ENCODE results near the gene ETFA. TPM values are rescaled to one million over a fixed set of nuclear protein-coding genes. Genes with fewer than 3 reads are reported as not detected.

Gene ETFA
- total and polyA plus RNA-seq, 9 of the 15 experiments (the other 6 are each of a cell fraction or from before 2014, with no cell fraction given): 130 to 543 (median 232) TPM

GRCh38 chr15:76335307-76336253 is 24.3 kb upstream of the ETFA start (continued):
- TF ChIP-seq ZBTB40 (IDR thresholded peaks at IDR 0.05) (peak; percentile 92), ZBTB40 (CRISPR knock-in tag; IDR thresholded peaks at IDR 0.05) (no peak), KDM5B (IDR thresholded peaks at IDR 0.05; ENCODE audit: insufficient replicate concordance, low read depth, low read length) (peak; percentile 58), FOXK2 (conservative IDR thresholded peaks at IDR 0.05 in 1 of 2, IDR thresholded peaks at IDR 0.05 in 1 of 2; ENCODE audit: low read depth in 2 of 2) (peak; percentile 72 to 78), FOXK1 (CRISPR knock-in tag; IDR thresholded peaks at IDR 0.05; ENCODE audit: borderline replicate concordance) (0 out of 2 replicates have a peak, but pooled peaks have one; percentile 8), HDAC1 (IDR thresholded peaks at IDR 0.05) (peak in 1 of 2 experiments; percentile 48; a peak in 1 of 4 replicates), SMARCA5 (IDR thresholded peaks at IDR 0.05) (peak; percentile 56; the same call in 1 of the 2 replicates), ZBTB12 (CRISPR knock-in tag; IDR thresholded peaks at IDR 0.05) (no peak), DPF2 (IDR thresholded peaks at IDR 0.05) (peak; percentile 52; the same call in 1 of the 2 replicates), NFRKB (IDR thresholded peaks at IDR 0.05; ENCODE audit: low read depth) (peak; percentile 85), SMARCC2 (IDR thresholded peaks at IDR 0.05; ENCODE audit: low read depth) (0 out of 2 replicates have a peak, but pooled peaks have one; percentile 67)
